Neural cell (in vitro differentiated cells): ENCODE measurements around the gene MICAL2. TPM values are rescaled to one million over a fixed set of nuclear protein-coding genes. Genes with fewer than 3 reads are reported as not detected.

Experiments
- H2AFZ ChIP-seq: fragments of 200-600, 300-800 bp; sonication (generic), shearing (Covaris generic); 2 replicates; pipeline ENCODE4 v1.6.0; 2014; ENCODE audit warnings: low read depth, mild to moderate bottlenecking, antibody characterized with exemption, low read length, moderate library complexity
- H3F3A ChIP-seq: fragments of 200-600 bp; shearing (Covaris generic); 2 replicates; pipeline ENCODE4 v1.6.1; 2016; ENCODE audit warnings: mild to moderate bottlenecking, moderate library complexity, mixed read lengths, antibody characterized with exemption, low read length; ENCODE audit not compliant: insufficient read depth, poor library complexity, severe bottlenecking
- H3K27ac ChIP-seq: fragments of 200-600, 300-800 bp; sonication (generic), shearing (Covaris generic); 2 replicates; pipeline ENCODE4 v1.5.1; 2014; ENCODE audit warnings: mild to moderate bottlenecking, low read length, moderate library complexity
- H3K27me3 ChIP-seq: fragments of 300-800, 200-600 bp; sonication (generic), shearing (Covaris generic); 2 replicates; pipeline ENCODE4 v1.6.0; 2014; ENCODE audit warnings: mild to moderate bottlenecking, low read depth, low read length, moderate library complexity; ENCODE audit not compliant: insufficient read depth
- H3K36me3 ChIP-seq: fragments of 300-800, 200-600 bp; sonication (generic), shearing (Covaris generic); 2 replicates; pipeline ENCODE4 v1.5.1; 2014; ENCODE audit warnings: mild to moderate bottlenecking, antibody characterized with exemption, low read length, moderate library complexity; ENCODE audit not compliant: insufficient read depth
- H3K4me2 ChIP-seq: fragments of 300-800, 200-600 bp; sonication (generic), shearing (Covaris generic); 2 replicates; pipeline ENCODE4 v1.6.0; 2014; ENCODE audit warnings: mild to moderate bottlenecking, low read length
- H3K4me3 ChIP-seq: fragments of 300-800, 200-600 bp; sonication (generic), shearing (Covaris generic); 2 replicates; pipeline ENCODE4 v1.5.1; 2014; ENCODE audit warnings: mild to moderate bottlenecking, low read length, moderate library complexity
- H3K79me2 ChIP-seq: fragments of 200-600 bp; shearing (Covaris generic); replicated peaks from 2 replicates; pipeline ENCODE4 v1.6.0; 2014; ENCODE audit warnings: mild to moderate bottlenecking, low read length, moderate library complexity; ENCODE audit not compliant: insufficient read depth
- H3K9ac ChIP-seq: fragments of 300-800, 200-600 bp; sonication (generic), shearing (Covaris generic); 2 replicates; pipeline ENCODE4 v1.6.1; 2016; ENCODE audit warnings: mild to moderate bottlenecking, low read length, mixed read lengths
- H3K9me2 ChIP-seq: fragments of 200-600 bp; shearing (Covaris generic); 2 replicates; pipeline ENCODE4 v1.6.1; 2016; ENCODE audit warnings: mild to moderate bottlenecking, low read length, mixed read lengths; ENCODE audit not compliant: insufficient read depth
- H3K9me3 ChIP-seq: fragments of 200-600, 300-800 bp; sonication (generic), shearing (Covaris generic); 2 replicates; pipeline ENCODE4 v1.6.1; 2016; ENCODE audit warnings: mild to moderate bottlenecking, mixed run types, low read length, moderate library complexity, mixed read lengths
- H4K20me1 ChIP-seq: fragments of 200-600 bp; shearing (Covaris generic); 2 replicates; pipeline ENCODE4 v1.6.1; 2016; ENCODE audit warnings: mild to moderate bottlenecking, mixed run types; ENCODE audit not compliant: insufficient read depth
- EP300 ChIP-seq: fragments of 450-650 bp; conservative IDR thresholded peaks from 2 replicates; pipeline ENCODE4 v1.6.1; 2014; ENCODE audit warnings: antibody characterized with exemption, mild to moderate bottlenecking, moderate library complexity; ENCODE audit not compliant: poor library complexity, severe bottlenecking
- EZH2 ChIP-seq: fragments of 200-600, 300-800 bp; shearing (Covaris generic), sonication (generic); IDR thresholded peaks from 2 replicates; pipeline ENCODE4 v1.6.1; 2014; ENCODE audit warnings: antibody characterized with exemption, low read length, borderline replicate concordance, mild to moderate bottlenecking; ENCODE audit not compliant: insufficient read depth, poor library complexity, severe bottlenecking
- POLR2AphosphoS5 ChIP-seq: IDR thresholded peaks from 2 replicates; pipeline ENCODE4 v1.6.1; 2012
- RAD21 ChIP-seq: fragments of 450-650 bp; conservative IDR thresholded peaks from 2 replicates; pipeline ENCODE4 v1.6.1; 2014; ENCODE audit warnings: antibody characterized with exemption, mild to moderate bottlenecking, moderate library complexity
- SMC3 ChIP-seq: fragments of 450-650 bp; conservative IDR thresholded peaks from 2 replicates; pipeline ENCODE4 v1.6.1; 2014; ENCODE audit warnings: antibody characterized with exemption, mild to moderate bottlenecking, moderate library complexity; ENCODE audit not compliant: poor library complexity
- TAF1 ChIP-seq: IDR thresholded peaks from 2 replicates; pipeline ENCODE4 v1.6.1; 2012; ENCODE audit warnings: low read depth
- polyA plus RNA-seq: library from polyadenylated mRNA; depleted of rRNA; stranded (reverse); fragments of >200 nt; gene quantifications from 2 replicates; pipeline ENCODE4 v1.2.3, GENCODE V29; 2014
- TF ChIP-seq, protein P1 (sequence below): fragments of 450-650 bp; IDR thresholded peaks from 2 replicates; pipeline ENCODE4 v1.5.1; 2014; ENCODE audit warnings: antibody characterized with exemption, mild to moderate bottlenecking, moderate library complexity; ENCODE audit not compliant: poor library complexity, severe bottlenecking
- TF ChIP-seq, protein P2 (sequence below): IDR thresholded peaks from 2 replicates; pipeline ENCODE4 v1.6.1; 2012; ENCODE audit warnings: borderline replicate concordance

MICAL2 gene
- polyA plus RNA-seq, 1 donor from 2014 or later: 2.2 TPM

- Histone ChIP-seq H3K9ac (no peak overlapping the region), H3K4me3 (no peak overlapping the region), H3F3A (no peaks in the 10 kb centered on the region), H3K79me2 (no peaks in the 10 kb centered on the region), H3K36me3 (no peaks in the 10 kb centered on the region), H3K9me3 (no peaks in the 10 kb centered on the region), H3K9me2 (no peaks in the 10 kb centered on the region), H3K27me3 (no peaks in the 10 kb centered on the region), H4K20me1 (no peaks in the 10 kb centered on the region), H3K4me2 (no peak overlapping the region), H3K27ac (no peak overlapping the region), H2AFZ (no peak overlapping the region)
- TF ChIP-seq EP300: no peak
- TF ChIP-seq SMC3: no peak
- TF ChIP-seq, protein P1, sequence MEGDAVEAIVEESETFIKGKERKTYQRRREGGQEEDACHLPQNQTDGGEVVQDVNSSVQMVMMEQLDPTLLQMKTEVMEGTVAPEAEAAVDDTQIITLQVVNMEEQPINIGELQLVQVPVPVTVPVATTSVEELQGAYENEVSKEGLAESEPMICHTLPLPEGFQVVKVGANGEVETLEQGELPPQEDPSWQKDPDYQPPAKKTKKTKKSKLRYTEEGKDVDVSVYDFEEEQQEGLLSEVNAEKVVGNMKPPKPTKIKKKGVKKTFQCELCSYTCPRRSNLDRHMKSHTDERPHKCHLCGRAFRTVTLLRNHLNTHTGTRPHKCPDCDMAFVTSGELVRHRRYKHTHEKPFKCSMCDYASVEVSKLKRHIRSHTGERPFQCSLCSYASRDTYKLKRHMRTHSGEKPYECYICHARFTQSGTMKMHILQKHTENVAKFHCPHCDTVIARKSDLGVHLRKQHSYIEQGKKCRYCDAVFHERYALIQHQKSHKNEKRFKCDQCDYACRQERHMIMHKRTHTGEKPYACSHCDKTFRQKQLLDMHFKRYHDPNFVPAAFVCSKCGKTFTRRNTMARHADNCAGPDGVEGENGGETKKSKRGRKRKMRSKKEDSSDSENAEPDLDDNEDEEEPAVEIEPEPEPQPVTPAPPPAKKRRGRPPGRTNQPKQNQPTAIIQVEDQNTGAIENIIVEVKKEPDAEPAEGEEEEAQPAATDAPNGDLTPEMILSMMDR: no peak
- TF ChIP-seq, protein P2, sequence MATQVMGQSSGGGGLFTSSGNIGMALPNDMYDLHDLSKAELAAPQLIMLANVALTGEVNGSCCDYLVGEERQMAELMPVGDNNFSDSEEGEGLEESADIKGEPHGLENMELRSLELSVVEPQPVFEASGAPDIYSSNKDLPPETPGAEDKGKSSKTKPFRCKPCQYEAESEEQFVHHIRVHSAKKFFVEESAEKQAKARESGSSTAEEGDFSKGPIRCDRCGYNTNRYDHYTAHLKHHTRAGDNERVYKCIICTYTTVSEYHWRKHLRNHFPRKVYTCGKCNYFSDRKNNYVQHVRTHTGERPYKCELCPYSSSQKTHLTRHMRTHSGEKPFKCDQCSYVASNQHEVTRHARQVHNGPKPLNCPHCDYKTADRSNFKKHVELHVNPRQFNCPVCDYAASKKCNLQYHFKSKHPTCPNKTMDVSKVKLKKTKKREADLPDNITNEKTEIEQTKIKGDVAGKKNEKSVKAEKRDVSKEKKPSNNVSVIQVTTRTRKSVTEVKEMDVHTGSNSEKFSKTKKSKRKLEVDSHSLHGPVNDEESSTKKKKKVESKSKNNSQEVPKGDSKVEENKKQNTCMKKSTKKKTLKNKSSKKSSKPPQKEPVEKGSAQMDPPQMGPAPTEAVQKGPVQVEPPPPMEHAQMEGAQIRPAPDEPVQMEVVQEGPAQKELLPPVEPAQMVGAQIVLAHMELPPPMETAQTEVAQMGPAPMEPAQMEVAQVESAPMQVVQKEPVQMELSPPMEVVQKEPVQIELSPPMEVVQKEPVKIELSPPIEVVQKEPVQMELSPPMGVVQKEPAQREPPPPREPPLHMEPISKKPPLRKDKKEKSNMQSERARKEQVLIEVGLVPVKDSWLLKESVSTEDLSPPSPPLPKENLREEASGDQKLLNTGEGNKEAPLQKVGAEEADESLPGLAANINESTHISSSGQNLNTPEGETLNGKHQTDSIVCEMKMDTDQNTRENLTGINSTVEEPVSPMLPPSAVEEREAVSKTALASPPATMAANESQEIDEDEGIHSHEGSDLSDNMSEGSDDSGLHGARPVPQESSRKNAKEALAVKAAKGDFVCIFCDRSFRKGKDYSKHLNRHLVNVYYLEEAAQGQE: no peak
- TF ChIP-seq EZH2: no peak
- no peak for TF ChIP-seq POLR2AphosphoS5
- no peak for TF ChIP-seq TAF1
- no peak for TF ChIP-seq RAD21
Measured at GRCh38 chr11:12225046-12225739, 114.8 kb downstream of the MICAL2 start.

- Histone ChIP-seq H3K36me3 (no peaks in the 10 kb centered on the region), H3F3A (no peaks in the 10 kb centered on the region), H2AFZ (no peak overlapping the region), H3K9me3 (no peaks in the 10 kb centered on the region), H3K9me2 (no peaks in the 10 kb centered on the region), H3K4me2 (no peak overlapping the region), H3K27me3 (no peaks in the 10 kb centered on the region), H3K4me3 (no peak overlapping the region), H4K20me1 (no peaks in the 10 kb centered on the region), H3K79me2 (no peaks in the 10 kb centered on the region), H3K27ac (no peak overlapping the region), H3K9ac (no peak overlapping the region)
- no peak for TF ChIP-seq EZH2
- no peak for TF ChIP-seq TAF1
- TF ChIP-seq EP300: no peak
- TF ChIP-seq, protein P1: no peak
Measured at GRCh38 chr11:12226093-12226492, 115.7 kb downstream of the MICAL2 start.
